ENCODE measurements around the gene PCGF3. TPM values are rescaled to one million over a fixed set of nuclear protein-coding genes. Genes with fewer than 3 reads are reported as not detected.

PCGF3 gene
- total RNA-seq, 1 experiment from 2014 or later, result 83.9 TPM

DNA sequence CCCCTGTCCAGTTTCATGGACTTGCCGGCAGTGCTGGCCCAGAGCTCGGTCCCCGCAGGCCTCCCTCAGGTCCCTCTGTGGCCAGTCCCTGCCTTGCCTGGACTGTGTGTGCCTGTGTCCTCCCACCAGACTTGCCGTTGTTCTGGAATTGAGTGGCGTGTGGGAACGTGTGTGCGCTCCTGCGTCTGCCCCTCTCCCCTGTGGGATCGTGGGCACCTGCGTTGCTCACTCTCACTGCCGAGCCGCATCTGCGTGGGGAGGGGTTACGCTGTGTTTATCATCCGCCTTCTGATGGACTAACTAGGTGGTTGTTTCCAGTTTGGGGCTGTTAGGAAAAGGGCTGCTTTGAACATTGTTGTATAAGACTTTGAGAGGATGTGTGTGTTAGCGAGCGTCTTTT is 21.2 kb downstream of the PCGF3 start:
- Histone ChIP-seq H3K4me1 (ENCODE audit: insufficient read depth, low read length, poor library complexity, severe bottlenecking) (no peaks in the 10 kb centered on the region), H3K4me3 (ENCODE audit: low read depth, low read length, poor library complexity, severe bottlenecking) (no peak overlapping the region), H3K27ac (ENCODE audit: low read depth, low read length, poor library complexity, severe bottlenecking) (no peak overlapping the region), H3K9me3 (ENCODE audit: low read depth, low read length, poor library complexity, severe bottlenecking) (no peaks in the 10 kb centered on the region), H3K36me3 (ENCODE audit: insufficient read depth, low read length, poor library complexity, severe bottlenecking) (peaks cover 13% of the 10 kb centered on the region), H3K27me3 (replicated peaks; ENCODE audit: insufficient read depth, low read depth, low read length, poor library complexity) (no peaks in the 10 kb centered on the region)
- no TSS peak for BruUV-seq (replicated peaks)
- intact Hi-C loops (cut with micrococcal nuclease; ENCODE audit: unreplicated experiment), result no loop called here
- no peak for TF ChIP-seq EZH2 (IDR thresholded peaks at IDR 0.05; ENCODE audit: borderline replicate concordance, low read depth, low read length, poor library complexity, severe bottlenecking)
- TF ChIP-seq, protein P1, sequence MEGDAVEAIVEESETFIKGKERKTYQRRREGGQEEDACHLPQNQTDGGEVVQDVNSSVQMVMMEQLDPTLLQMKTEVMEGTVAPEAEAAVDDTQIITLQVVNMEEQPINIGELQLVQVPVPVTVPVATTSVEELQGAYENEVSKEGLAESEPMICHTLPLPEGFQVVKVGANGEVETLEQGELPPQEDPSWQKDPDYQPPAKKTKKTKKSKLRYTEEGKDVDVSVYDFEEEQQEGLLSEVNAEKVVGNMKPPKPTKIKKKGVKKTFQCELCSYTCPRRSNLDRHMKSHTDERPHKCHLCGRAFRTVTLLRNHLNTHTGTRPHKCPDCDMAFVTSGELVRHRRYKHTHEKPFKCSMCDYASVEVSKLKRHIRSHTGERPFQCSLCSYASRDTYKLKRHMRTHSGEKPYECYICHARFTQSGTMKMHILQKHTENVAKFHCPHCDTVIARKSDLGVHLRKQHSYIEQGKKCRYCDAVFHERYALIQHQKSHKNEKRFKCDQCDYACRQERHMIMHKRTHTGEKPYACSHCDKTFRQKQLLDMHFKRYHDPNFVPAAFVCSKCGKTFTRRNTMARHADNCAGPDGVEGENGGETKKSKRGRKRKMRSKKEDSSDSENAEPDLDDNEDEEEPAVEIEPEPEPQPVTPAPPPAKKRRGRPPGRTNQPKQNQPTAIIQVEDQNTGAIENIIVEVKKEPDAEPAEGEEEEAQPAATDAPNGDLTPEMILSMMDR (conservative IDR thresholded peaks at IDR 0.05; ENCODE audit: low read depth, low read length), result no peak
- POLR2A ChIA-PET (ENCODE audit: low non-redundant PET), result no interaction called here
- CTCF ChIA-PET, result no interaction called here
- no peak for DNase-seq (ENCODE audit: low spot score)

DNA sequence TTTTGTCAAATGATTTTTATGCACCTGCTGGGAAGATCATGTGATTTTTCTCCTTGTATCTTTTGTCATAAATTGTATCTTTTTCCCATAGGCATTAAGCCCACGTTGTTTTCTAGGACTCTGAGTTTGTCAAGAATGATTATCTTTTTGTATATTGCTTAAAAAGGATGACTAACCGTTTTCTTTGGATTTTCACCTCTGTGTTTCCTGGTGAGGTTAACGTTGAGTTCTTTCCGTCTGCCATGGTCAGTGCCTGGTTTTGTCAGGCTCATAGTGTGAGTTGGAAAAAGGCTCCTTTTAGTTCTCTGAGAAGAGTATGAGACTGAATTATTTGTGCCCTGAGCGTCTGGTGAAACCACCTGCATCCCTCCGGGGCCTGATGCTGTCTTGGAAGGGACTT is 21.9 kb downstream of the PCGF3 start:
- no peak overlapping the region for H3K27ac ChIP-seq (ENCODE audit: low read depth, low read length, poor library complexity, severe bottlenecking)
- DNase-seq (ENCODE audit: low spot score), result no peak
- no peak overlapping the region for H3K4me3 ChIP-seq (ENCODE audit: low read depth, low read length, poor library complexity, severe bottlenecking)
- no peaks in the 10 kb centered on the region for H3K4me1 ChIP-seq (ENCODE audit: insufficient read depth, low read length, poor library complexity, severe bottlenecking)
- TF ChIP-seq, protein P1 (conservative IDR thresholded peaks at IDR 0.05; ENCODE audit: low read depth, low read length), result no peak
- no peak for TF ChIP-seq EZH2 (IDR thresholded peaks at IDR 0.05; ENCODE audit: borderline replicate concordance, low read depth, low read length, poor library complexity, severe bottlenecking)
- BruUV-seq (replicated peaks), result no TSS peak
- H3K36me3 ChIP-seq (ENCODE audit: insufficient read depth, low read length, poor library complexity, severe bottlenecking), result peaks cover 17% of the 10 kb centered on the region
- intact Hi-C loops (cut with micrococcal nuclease; ENCODE audit: unreplicated experiment), result no loop called here
- no peaks in the 10 kb centered on the region for H3K9me3 ChIP-seq (ENCODE audit: low read depth, low read length, poor library complexity, severe bottlenecking)
- ChIA-PET CTCF (no interaction called here), POLR2A (ENCODE audit: low non-redundant PET) (no interaction called here)
- no peaks in the 10 kb centered on the region for H3K27me3 ChIP-seq (replicated peaks; ENCODE audit: insufficient read depth, low read depth, low read length, poor library complexity)

DNA sequence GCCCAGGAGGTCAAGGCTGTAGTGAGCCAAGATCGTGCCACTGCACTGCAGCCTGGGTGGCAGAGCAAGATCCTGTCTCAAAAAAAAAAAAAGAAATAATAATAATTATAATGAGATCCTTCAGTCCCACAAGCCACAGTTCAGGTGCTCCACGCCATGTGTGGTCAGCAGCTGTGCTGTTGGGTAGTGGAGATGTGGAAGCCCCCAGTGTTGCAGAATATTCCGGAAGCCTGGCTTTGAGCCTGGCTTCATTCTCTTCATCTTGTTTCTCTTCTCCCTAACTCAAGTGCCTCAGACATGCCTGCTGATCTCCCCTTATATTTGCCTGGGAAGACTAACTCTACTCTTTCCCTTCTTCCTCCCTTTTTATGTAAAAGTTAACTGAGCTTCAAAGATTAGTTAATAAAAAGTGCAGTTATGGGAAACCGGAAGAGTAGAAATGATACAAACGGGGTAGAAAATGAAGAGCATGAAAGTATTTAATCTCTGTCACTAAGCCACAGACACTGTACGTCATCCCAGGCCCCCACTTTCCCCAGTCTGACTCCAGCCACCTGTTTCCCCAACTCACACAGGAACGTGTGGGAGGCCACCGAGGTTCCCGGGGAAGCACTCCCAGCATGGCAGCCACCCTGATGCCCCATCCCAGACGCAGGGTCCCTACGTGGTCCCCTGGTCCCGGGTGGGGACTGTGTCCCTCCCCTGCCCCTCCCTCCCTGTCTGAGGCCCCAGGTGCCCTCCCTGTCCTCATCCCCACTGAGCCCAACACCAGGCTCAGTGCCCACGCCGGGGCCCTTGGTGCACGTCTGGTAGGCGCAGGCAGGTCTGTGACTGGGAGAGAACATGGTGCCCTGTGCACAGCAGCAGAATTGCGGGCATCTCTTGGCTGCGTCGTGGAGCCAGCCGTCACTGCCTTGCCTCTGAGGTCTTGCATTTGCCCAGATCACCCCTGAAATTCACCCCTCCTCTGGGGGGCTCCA is 24.0 kb downstream of the PCGF3 start:
- CTCF ChIA-PET, result no interaction called here

More for the DNA sequence above, 24.0 kb downstream of the PCGF3 start:
- Histone ChIP-seq H3K36me3 (ENCODE audit: insufficient read depth, low read length, poor library complexity, severe bottlenecking) (peaks cover 31% of the 10 kb centered on the region), H3K9me3 (ENCODE audit: low read depth, low read length, poor library complexity, severe bottlenecking) (no peaks in the 10 kb centered on the region), H3K27ac (ENCODE audit: low read depth, low read length, poor library complexity, severe bottlenecking) (no peak overlapping the region), H3K27me3 (replicated peaks; ENCODE audit: insufficient read depth, low read depth, low read length, poor library complexity) (no peaks in the 10 kb centered on the region), H3K4me1 (ENCODE audit: insufficient read depth, low read length, poor library complexity, severe bottlenecking) (no peaks in the 10 kb centered on the region), H3K4me3 (ENCODE audit: low read depth, low read length, poor library complexity, severe bottlenecking) (no peak overlapping the region)
- TF ChIP-seq, protein P1 (conservative IDR thresholded peaks at IDR 0.05; ENCODE audit: low read depth, low read length), result no peak
- no peak for TF ChIP-seq EZH2 (IDR thresholded peaks at IDR 0.05; ENCODE audit: borderline replicate concordance, low read depth, low read length, poor library complexity, severe bottlenecking)
- no TSS peak for BruUV-seq (replicated peaks)
- intact Hi-C loops (cut with micrococcal nuclease; ENCODE audit: unreplicated experiment), result no loop called here
- POLR2A ChIA-PET (ENCODE audit: low non-redundant PET), result interaction anchor here (0.7 kb wide), 1 partner anchor 129 kb away, joined by 3 read pairs; no protein-coding TSS in a partner anchor
- no peak for DNase-seq (ENCODE audit: low spot score)

Measured in A673 (cell line).